NCI-H1417 treated with DMSO at 0.1 percent for 48 hours (cell line): Measurements from ENCODE around the gene UBAP2.

Experiments used
- DNase-seq: peaks from one replicate; lab custom pipeline; 2025; lab: John Stamatoyannopoulos, UW

The UBAP2 gene

DNA sequence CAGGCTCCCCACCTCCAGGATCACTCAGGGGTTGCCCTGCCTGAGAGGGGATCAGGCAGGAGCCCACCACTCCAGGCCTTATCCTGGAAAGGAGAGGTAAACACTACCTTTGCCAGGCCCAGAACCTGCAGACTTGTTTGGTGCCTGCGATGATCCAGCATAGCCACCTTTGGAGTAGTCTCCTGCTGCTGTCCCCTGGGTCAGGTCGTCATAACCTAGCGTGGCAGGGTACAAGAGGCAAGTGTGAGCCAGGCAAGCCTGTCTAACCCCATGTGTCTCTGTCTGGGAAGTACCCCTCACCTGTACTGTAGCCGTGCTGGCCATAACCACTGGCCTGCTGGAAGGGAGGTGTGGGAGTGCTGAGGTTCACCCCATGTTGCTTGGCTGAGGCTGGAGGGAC, 125.6 kb downstream of the UBAP2 start:
- no peak for DNase-seq

- no peak for DNase-seq
Measured at GRCh38 chr9:33921967-33922895, 126.5 kb downstream of the UBAP2 start.

GRCh38 chr9:33919276-33919897, 129.3 kb downstream of the UBAP2 start:
- no peak for DNase-seq

DNA sequence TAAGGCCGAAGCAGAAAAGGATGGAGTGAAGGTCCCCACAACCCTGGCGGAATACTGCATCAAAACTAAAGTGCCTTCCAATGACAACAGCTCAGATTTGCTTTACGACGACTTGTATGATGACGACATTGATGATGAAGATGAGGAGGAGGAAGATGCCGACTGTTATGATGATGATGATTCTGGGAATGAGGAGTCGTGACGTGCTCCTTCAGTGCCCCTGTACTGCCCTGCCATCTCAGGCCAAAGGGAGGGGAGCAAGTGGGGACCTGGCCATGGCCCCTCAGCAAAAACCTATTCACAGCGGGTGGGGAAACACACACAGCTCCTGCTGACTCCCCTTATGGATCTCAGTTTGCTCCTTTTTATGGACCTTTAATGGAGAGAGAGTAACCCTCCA, 131.7 kb downstream of the UBAP2 start:
- DNase-seq = no peak

DNA sequence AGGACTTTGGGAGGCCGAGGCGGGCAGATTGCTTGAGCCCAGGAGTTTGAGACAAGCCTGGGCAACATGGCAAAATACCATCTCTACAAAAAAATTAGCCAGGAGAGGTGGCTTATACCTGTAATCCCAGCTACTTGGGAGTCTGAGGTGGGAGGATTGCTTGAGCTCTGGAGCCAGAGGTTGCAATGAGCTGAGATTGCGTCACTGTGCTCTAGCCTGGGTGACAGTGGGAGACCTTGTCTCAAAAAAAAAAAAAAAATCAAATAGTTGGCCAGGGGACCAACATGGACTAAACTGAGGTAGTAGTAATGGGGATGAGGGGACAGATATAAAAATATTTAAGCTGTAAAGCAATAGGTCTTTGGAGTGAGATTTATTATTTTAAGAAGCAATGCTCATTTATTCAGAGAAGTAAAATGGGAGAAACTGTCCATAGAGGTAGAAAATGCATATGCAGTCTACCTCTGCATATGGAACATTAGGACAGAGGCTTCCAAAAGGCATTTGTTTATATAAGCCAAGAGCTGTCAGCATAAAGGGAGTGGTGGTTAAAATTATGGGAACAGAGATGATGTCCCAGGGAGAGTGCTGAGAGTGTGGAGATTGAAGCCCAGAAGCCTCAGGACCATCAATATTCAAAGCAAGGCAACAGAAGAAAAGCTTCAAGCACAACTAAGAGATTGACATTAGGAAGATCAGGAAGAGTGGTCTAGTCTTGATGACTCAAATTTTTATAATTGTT, 133.6 kb downstream of the UBAP2 start:
- DNase-seq = no peak

DNA sequence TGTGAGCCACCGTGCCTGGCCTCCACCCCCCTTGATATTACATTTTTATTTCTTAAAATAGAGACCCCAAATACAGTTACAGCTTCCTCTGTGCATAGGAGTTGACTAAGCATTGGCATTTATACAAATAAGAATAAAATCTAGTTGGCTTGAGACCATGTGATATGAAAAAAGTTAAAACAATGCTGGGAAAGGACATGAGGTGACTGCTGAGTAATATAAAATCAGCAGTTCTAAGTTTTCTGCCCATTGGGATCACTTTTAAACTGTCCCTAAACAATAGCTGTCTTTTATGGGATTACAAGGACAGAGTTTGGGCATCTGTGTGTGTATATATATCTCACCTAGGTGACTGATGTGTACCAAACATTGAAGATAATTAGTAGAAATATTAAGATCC, 135.1 kb downstream of the UBAP2 start:
- DNase-seq = no peak

GRCh38 chr9:33908749-33909148, 139.9 kb downstream of the UBAP2 start:
- DNase-seq = no peak

GRCh38 chr9:33908114-33908513, 140.6 kb downstream of the UBAP2 start:
- DNase-seq = no peak

GRCh38 chr9:33907347-33907746, 141.3 kb downstream of the UBAP2 start:
- no peak for DNase-seq

DNA sequence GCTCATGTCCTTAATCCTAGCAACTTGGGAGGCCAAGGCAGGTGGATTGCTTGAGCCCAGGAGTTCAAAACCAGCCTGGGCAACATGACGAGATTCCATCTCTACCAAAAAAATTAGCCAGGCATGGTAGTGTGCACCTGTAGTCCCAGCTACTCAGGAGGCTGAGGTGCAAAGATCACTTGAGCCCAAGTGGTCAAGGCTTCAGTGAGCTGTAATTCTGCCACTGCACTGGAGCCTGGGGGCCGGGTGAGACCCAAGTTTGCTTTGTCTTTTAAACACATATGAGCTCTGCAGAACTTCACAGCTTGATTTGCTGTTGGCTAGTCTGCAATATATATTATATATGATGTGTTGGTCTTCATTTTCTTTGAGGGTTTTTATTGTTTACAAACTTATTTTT, 141.9 kb downstream of the UBAP2 start:
- DNase-seq = no peak

DNA sequence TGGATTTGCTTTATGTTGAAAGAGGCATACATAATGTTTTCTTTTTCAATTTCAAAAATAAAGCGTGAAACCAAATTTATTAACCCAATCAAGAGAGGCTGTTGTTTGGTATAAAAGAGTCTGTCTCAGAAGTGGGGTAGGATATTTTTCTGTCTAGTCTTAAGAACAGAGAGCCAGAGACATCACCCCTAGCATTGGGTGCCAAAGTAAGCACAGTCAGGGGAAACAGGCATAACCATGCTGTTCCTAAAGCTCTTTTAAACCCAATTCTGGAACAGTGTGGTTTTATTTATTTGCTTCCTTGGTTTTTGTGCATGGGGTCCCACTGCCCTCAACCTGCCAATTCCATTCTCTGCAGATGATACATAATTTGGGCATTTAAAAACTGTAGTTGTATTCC, 143.6 kb downstream of the UBAP2 start:
- DNase-seq = no peak

GRCh38 chr9:33903157-33903780, 145.4 kb downstream of the UBAP2 start:
- DNase-seq = no peak

DNA sequence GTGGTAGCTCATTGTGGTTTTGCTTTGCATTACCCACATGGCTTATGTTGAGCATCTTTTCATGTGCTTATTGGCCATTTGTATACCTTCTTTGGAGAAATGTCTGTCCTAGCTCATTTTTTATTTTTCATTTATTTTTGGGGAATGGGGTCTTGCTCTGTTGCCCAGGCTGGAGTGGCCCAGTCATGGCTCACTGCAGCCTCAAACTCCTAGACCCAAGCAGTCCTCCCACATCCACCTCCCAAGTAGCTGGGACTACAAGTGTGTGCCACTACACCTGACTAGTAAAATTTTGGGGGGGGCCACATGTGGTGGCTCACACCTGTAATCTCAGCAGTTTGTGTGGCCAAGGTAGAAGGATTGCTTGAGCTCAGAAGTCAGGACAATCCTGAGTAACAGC, 154.4 kb downstream of the UBAP2 start:
- DNase-seq = no peak

DNA sequence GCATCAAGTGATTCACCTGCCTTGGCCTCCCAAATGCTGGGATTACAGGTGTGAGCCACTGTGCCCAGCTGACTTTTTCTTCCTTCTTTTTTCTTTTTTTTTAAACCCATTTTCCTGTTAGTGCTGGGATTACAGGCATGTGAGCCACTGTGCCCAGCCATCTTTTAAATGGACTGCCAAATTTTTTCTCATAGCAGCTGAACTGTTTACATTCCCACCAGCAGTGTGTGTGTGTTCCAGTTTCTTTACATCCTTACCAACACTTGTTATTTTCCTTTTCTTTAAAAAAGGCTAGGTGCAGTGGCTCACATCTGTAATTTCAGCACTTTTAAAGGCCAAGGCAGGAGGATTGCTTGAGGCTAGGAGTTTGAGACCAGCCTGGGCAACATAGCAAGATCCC, 154.8 kb downstream of the UBAP2 start:
- DNase-seq = no peak

DNA sequence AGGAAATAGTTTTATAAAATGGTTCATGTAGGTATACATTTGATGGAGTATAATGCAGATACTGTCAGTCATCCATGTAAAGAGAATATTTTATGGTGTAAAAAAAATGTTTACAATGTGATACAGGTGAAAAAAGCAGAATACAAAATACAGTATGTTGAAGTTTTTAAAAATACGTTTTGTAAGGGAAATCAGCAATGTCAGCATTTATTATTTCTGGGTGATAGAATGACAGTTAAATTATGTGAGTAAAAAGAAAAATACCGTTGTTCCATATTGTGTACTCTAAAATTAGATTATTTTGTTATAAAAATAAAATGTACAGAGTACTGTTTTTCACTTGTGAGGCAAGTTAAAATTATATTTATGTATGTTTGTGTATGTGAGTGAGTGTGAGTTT, 162.7 kb downstream of the UBAP2 start:
- DNase-seq = no peak

- no peak for DNase-seq
Measured at GRCh38 chr9:33884856-33885701, 163.6 kb downstream of the UBAP2 start.

DNA sequence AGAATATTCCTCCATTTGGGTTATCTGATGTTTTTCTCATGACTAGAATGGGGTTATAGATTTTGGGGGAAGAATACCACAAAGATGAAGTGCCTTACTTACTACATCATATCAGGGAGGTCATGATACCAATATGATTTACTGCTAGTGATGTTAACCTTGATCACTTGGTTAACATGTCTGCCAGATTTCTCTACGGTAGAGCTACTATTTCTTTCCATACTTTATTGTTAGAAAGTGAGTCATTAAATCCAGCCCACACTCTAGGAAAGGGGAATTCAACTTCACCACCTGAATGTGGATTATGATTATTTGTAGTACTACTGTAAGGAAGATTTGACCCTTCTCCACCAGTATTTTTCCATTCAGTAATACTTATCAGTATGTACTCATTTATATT, 167.1 kb downstream of the UBAP2 start:
- DNase-seq = no peak

DNA sequence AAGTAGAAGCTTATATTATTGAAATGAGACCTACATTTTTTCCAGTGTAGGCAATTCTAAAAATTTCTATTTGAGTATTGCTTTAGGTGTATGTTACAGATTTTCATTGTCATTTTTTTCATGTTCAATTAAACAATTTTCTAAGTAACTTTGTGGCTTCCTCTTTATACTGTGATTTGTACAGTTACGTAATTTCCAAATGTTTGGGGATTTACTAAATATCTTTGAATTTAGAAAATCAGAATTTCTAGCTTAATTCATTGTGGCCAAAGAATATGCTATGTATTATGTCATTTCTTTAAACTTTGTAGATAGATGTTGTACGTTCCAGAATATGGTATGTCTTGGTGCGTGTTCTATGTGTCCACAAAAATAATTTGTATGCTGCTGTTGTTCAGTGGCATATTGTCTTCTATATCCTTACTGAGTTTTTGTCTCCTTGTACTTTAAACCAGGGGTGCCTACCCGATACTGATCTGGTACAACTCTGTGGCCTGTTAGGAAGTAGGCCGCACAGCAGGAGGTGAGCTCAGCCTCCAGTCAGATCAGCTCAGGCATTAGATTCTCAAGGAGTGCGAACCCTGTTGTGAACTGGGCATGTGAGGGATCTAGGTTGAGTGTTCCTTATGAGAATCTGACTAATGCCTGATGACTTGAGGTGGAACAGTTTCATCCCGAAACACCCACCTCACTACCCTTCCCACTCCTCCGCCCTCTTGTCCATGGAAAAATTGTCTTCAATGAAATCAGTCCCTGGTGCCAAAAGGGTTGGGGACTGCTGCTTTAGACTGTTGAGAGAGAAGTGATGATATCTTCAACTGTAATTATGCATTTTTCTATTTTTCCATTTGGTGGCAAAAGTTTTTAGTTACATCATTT, 168.2 kb downstream of the UBAP2 start:
- DNase-seq = no peak

DNA sequence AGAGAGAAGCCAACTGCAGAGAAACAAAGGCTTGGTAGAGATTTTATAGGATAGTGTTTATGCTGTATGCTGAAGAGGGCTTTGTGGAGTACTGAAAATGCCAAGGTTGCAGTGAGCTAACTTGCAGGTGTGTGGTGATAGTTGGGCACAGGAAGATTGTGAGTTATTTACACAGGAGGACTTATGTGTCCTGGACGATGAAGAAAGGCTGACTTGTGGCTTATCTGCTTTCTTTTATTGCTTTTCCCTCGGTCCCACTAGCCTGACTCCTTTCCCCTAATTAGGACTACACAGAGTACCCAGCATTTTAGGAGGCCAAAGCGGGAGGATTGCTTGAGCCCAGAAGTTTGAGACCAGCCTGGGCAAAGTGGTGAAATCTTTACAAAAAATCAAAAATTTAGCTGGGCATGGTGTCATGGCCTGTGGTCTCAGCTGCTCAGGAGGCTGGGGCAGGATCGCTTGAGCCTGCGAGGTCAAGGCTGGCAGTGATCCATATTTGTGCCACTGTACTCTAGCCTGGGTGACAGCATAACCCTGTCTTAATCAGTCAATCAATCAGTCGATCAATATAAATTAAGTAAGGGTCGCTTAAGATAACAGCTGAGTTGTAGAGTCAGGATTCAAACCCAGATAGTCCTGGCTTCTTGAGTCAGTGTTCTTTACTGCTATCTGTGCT, 169.9 kb downstream of the UBAP2 start:
- no peak for DNase-seq
